NCI-H69 (cell line): ENCODE data around the gene CACNG4.

Experiments used
- DNase-seq: peaks from one replicate; lab custom pipeline; 2025; lab: John Stamatoyannopoulos, UW

Gene CACNG4

DNA sequence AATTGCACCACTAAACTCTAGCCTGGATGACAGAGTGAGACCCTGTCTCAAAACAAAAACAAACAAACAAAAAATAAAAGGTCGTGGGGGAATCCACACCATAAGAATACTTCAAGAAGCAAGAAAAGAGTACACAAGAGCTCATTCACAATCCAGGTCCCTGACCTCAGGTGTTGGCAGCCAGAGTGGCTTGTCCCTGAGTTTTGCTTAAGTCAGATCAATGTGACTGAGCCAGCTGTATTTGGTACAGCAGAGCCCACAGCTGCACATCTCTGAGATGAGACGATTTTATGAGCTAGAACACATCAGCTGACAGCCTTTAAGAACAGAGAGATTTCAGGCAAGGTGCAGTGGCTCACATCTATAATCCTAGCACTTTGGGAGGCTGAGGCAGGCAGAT is 102.2 kb downstream of the CACNG4 start:
- no peak for DNase-seq

DNA sequence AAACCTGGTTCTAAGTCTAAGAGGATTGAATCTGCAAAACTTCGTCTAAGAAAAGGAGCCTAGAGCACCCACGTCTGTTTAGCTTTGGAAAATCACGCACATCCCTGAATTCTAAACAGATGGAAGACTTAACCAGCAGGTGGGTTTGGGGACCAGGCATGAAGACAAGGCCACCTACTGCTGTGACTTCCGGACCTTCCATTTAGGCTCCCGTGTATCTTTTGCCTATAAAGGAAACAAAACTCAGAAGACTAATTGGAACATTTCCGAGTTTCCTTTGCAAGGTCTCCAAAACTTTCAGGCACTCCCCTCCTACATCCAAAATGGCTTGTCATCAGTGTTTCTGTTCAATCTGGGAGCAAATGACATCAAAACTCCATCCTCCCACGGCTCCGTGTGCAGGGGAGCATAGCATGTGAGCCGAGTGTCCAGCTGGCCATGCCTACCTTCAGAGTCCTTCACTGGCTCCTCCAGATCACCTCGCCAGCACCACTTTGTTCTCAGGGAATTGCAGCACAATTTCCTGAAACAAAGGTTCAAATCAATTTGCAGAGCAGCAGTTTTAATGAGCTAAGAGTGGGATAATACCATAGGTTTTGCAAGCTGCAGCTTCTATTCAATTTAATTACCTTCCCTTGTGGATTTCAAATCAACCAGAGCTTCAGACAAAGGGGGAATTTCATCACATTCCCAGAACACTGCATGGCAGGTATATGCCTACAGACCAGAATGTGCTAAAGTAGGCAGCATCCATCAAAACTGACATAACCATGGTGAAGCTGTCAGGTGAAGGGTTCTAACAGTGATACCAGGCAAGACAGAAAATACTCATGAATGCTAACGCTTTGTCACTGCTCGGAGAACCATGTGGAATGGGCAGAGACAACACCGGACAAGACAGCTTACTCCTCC is 103.3 kb downstream of the CACNG4 start:
- DNase-seq, result peak; percentile 24

DNA sequence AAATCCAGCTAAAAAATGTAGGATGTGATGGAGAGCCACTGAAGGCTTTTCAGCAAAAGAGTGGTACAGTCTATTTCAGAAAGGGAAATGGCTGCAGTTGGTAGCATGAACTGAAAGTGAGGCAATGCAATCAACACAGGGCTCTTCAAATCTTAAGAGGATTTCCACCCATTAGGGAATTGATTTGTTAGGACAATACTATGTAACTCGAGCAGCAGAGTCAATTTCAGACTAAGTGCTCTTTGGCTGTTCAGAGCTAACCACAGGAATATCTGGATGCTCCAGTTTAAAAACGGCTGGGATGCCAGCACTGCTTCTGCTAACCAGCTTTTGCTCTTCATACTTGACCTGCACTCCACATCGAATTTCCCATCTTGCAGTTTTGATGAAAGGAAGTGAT is 104.5 kb downstream of the CACNG4 start:
- DNase-seq, result peak; percentile 24

DNA sequence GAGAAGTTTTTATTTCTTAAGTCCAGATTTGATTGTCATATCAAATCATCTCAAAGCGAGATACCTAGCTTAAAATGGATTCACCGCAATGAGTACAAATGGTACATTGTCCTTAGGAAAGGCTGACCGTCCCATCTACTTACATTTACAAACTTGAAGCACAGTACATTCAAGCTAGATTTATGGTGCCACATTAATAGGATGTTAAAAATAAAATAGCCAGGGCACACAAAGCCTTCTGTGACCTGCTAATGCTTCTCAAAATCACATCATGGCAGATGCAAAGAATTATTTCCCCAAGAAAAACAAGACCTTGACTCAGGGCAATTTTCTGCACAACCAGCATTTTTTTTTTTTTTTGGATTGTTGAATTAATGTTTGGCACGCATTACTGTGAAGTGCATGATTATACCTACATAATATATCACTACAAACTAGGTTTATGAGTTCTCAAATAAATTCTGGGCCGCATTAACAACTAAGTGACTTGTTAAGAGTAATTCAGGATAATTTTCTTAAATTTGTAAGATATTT is 105.2 kb downstream of the CACNG4 start:
- DNase-seq, result no peak

DNA sequence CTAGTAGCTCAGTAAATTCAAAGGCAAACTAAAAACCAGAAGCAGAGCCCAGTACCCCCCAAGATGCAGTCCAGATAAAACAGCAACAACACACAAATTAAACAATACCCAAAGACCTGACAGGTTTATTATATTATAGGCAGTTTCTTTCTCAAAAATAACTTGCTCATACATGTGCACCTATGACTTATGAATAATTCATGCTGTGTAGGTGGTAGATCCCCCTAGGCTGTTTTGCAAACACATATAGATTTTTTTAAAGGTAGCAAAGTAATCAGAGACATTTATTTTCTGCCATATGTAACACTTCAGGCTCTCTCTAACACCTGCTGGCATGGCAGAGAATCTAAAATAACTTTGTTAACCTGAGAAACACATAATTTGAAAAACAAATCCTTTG is 107.1 kb downstream of the CACNG4 start:
- no peak for DNase-seq

DNA sequence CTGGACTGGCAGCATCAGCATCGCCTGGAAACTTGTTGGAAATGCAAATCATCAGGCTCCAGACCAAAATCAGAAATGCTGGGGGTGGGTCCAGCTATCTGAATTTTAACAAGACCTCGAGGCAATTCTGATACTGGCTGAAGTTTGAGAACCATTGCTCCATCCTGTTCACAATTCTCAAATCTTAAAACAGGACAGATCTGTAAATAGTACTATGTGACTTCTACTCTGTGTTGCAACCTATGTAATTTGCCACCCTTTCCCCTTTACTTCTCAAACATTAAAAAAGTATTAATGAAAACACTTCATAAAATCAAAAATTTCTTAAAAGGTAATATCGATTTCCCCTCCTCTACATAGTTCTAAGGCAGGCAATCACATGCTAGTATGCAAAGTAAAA is 108.4 kb downstream of the CACNG4 start:
- DNase-seq, result no peak

DNA sequence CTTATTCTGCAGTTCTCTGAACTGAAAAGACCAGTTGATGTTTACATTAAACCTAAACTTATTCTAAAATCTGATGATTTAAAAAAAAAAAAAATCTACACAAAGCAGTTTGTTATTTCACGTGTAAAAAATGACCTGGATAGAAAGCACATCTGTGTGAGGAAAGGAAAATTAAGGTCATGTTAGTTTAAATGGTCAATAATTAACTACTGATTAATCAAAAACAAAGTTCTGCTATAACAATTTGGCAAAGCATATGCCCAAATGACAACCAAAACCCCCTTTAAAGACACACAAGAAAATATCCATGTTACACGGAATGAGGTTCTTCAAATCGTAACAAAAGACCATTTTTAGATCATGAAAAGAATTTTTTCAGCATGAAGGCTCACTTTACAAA is 110.3 kb downstream of the CACNG4 start:
- DNase-seq, result no peak

DNA sequence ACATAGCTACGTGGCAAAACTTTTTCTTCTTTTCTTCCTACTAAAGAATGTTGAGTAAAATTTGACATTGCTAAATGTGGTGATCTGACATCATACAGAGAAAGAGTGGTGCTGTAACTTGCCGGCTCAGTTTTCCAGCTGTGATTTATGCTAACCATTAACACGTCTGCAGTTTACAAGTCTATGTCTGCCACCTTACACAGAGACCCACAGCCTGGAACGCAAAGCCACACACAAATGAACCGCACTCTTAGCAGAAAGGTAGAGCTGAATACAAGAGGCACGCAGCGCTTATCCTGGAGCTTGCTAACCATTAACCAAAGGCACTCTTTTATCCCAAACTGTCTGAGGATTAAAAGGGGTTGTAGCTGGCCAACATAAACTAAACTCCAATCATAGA is 111.8 kb downstream of the CACNG4 start:
- DNase-seq, result no peak

DNA sequence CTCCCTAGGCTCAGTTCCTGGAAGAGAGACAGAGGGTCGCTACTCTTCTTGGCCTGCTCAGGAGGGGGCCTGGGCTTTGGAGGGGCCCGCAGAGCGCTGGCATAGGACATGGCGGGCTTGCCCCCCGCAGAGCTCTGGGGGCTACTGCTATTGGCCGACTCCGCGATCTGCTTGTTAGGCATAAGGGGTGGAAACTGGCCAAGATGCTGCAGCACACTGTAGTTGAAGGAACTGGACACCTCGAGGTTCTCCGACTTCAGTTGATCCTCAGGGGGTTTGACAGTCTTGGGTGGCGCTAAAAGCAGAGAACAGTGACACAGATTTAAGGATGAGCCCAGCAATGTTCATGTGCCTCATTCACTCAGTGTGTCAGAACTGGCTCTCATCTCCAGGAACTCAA is 113.8 kb downstream of the CACNG4 start:
- DNase-seq, result no peak

DNA sequence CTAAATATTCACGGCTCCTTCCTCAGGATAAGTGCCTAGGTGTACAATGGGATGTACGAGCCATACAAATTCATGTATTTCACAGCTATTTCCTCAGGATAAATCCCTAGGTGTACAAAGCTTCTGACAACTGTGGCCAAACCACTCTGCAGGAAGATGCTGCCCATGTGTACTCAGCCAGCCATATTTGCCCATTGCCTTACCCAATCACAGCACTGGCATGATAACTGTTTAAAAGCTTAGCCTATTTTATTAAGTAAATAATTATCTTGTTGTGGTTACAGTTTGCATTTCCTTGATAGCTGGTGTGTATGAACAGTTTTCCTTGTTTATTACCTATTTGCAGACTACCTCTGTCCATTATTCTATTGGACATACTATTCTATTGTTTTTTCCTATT is 115.0 kb downstream of the CACNG4 start:
- DNase-seq, result no peak

DNA sequence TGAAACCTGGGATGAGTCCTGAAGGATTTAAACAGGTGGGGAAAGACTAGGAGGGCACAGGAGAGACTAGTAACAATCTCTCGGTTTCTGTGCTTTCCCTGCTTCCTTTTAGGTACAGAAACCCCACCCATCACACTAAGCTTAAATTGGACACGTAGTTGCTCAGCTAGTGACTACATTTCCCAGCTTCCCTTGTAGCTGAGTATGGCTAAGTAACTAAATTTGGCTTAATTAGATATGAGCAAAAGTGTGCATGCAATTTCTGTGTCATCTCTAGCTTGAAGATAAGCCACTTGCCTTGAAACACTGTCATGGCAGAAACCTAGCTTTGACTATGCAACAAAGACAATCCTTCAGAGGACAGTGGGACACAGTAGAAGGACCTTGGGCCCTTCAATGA is 116.3 kb downstream of the CACNG4 start:
- no peak for DNase-seq

DNA sequence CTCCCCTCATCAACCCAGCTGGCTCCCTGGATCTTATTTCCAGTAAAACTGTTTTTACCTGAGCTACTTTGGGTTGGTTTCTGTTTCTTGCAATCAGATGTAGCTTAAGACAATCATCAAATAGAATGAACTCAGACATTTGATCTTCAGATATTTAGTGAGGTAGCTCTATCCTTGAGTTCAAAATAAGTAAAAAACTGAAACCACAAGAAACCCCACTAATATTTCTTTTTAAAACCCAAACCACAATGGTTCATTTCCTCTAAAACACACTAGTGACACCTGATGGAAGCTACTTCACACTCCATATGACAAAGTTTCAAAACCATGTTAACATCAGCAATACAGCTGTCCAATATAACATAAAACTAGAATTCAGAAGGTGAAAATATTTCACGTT is 117.6 kb downstream of the CACNG4 start:
- DNase-seq, result no peak
